Measurements from ENCODE around the gene HK3.

HK3 gene

GRCh38 chr5:176835918-176836317, 63.2 kb downstream of the HK3 start:
- no peaks in the 10 kb centered on the region for H3K79me2 ChIP-seq (ENCODE audit: low read length)
- H3K9ac ChIP-seq (ENCODE audit: low read length): no peak overlapping the region
- H3F3A ChIP-seq (ENCODE audit: insufficient read depth, low read length): no peaks in the 10 kb centered on the region
- H3K27ac ChIP-seq (ENCODE audit: low read length): no peak overlapping the region
- no peaks in the 10 kb centered on the region for H3K36me3 ChIP-seq (replicated peaks; ENCODE audit: insufficient read depth, low read length)
- peaks cover 67% of the 10 kb centered on the region for H3K27me3 ChIP-seq (replicated peaks; ENCODE audit: insufficient read depth, low read length)
- no peaks in the 10 kb centered on the region for H3K4me1 ChIP-seq (ENCODE audit: low read length)
- no peaks in the 10 kb centered on the region for H3K9me3 ChIP-seq (replicated peaks; ENCODE audit: insufficient read depth, low read length)
- H2AFZ ChIP-seq (ENCODE audit: low read length): no peak overlapping the region
- no peak overlapping the region for H3K4me3 ChIP-seq (ENCODE audit: low read length)
- no peak for TF ChIP-seq EZH2 (optimal IDR thresholded peaks at IDR 0.05; ENCODE audit: low read depth, low read length)
- TF ChIP-seq EZH2phosphoT487 (IDR thresholded peaks at IDR 0.05; ENCODE audit: low read length): no peak
- TF ChIP-seq CTCF (IDR thresholded peaks at IDR 0.05; ENCODE audit: low read length): no peak
- H3K9me2 ChIP-seq (replicated peaks; ENCODE audit: insufficient read depth, low read length): no peaks in the 10 kb centered on the region
- DNase-seq: no peak
- no peaks in the 10 kb centered on the region for H4K20me1 ChIP-seq (ENCODE audit: insufficient read depth, low read length)
- H3K4me2 ChIP-seq (ENCODE audit: low read depth, low read length): no peak overlapping the region

- Histone ChIP-seq H3K4me2 (ENCODE audit: low read depth, low read length) (no peak overlapping the region), H3F3A (ENCODE audit: insufficient read depth, low read length) (no peaks in the 10 kb centered on the region), H2AFZ (ENCODE audit: low read length) (no peak overlapping the region), H3K79me2 (ENCODE audit: low read length) (no peaks in the 10 kb centered on the region), H3K4me3 (ENCODE audit: low read length) (no peak overlapping the region), H3K9ac (ENCODE audit: low read length) (no peak overlapping the region), H3K9me3 (replicated peaks; ENCODE audit: insufficient read depth, low read length) (no peaks in the 10 kb centered on the region), H4K20me1 (ENCODE audit: insufficient read depth, low read length) (no peaks in the 10 kb centered on the region), H3K4me1 (ENCODE audit: low read length) (no peaks in the 10 kb centered on the region), H3K27ac (ENCODE audit: low read length) (no peak overlapping the region), H3K36me3 (replicated peaks; ENCODE audit: insufficient read depth, low read length) (no peaks in the 10 kb centered on the region), H3K9me2 (replicated peaks; ENCODE audit: insufficient read depth, low read length) (no peaks in the 10 kb centered on the region), H3K27me3 (replicated peaks; ENCODE audit: insufficient read depth, low read length) (peaks cover 49% of the 10 kb centered on the region)
- no peak for DNase-seq
- no peak for TF ChIP-seq EZH2 (optimal IDR thresholded peaks at IDR 0.05; ENCODE audit: low read depth, low read length)
- no peak for TF ChIP-seq CTCF (IDR thresholded peaks at IDR 0.05; ENCODE audit: low read length)
- no peak for TF ChIP-seq EZH2phosphoT487 (IDR thresholded peaks at IDR 0.05; ENCODE audit: low read length)
Observed at GRCh38 chr5:176833286-176833685, 65.9 kb downstream of the HK3 start.

GRCh38 chr5:176832162-176832561, 67.0 kb downstream of the HK3 start:
- H3K4me3 ChIP-seq (ENCODE audit: low read length): no peak overlapping the region
- no peaks in the 10 kb centered on the region for H3K9me3 ChIP-seq (replicated peaks; ENCODE audit: insufficient read depth, low read length)
- no peaks in the 10 kb centered on the region for H3K9me2 ChIP-seq (replicated peaks; ENCODE audit: insufficient read depth, low read length)
- H3K36me3 ChIP-seq (replicated peaks; ENCODE audit: insufficient read depth, low read length): no peaks in the 10 kb centered on the region
- H2AFZ ChIP-seq (ENCODE audit: low read length): no peak overlapping the region
- H3K27me3 ChIP-seq (replicated peaks; ENCODE audit: insufficient read depth, low read length): peaks cover 55% of the 10 kb centered on the region
- DNase-seq: no peak
- H3K27ac ChIP-seq (ENCODE audit: low read length): no peak overlapping the region
- no peaks in the 10 kb centered on the region for H3F3A ChIP-seq (ENCODE audit: insufficient read depth, low read length)
- H3K4me2 ChIP-seq (ENCODE audit: low read depth, low read length): no peak overlapping the region
- TF ChIP-seq EZH2 (optimal IDR thresholded peaks at IDR 0.05; ENCODE audit: low read depth, low read length) (no peak), CTCF (IDR thresholded peaks at IDR 0.05; ENCODE audit: low read length) (no peak), EZH2phosphoT487 (IDR thresholded peaks at IDR 0.05; ENCODE audit: low read length) (no peak)
- no peak overlapping the region for H3K9ac ChIP-seq (ENCODE audit: low read length)
- H3K79me2 ChIP-seq (ENCODE audit: low read length): no peaks in the 10 kb centered on the region
- no peaks in the 10 kb centered on the region for H4K20me1 ChIP-seq (ENCODE audit: insufficient read depth, low read length)
- no peaks in the 10 kb centered on the region for H3K4me1 ChIP-seq (ENCODE audit: low read length)

Data from MM.1S (cell line).